GM12878 (cell line): ENCODE measurements around the gene CYP1A2. TPM values are rescaled to one million over a fixed set of nuclear protein-coding genes. Genes with fewer than 3 reads are reported as not detected.

Experiments used
- ATF7 ChIP-seq: fragments of 450-650 bp; IDR thresholded peaks from 2 replicates; pipeline ENCODE4 v1.6.1; 2016; ENCODE audit warnings: low read depth, mild to moderate bottlenecking
- BCL11A ChIP-seq: IDR thresholded peaks from 2 replicates; pipeline ENCODE4 v1.6.1; 2011; ENCODE audit warnings: low read depth, low read length
- CBFB ChIP-seq: IDR thresholded peaks from 2 replicates; pipeline ENCODE4 v1.6.1; 2016; ENCODE audit warnings: antibody characterized with exemption, low read depth
- CHD1 ChIP-seq: IDR thresholded peaks from 2 replicates; pipeline ENCODE4 v1.6.1; 2012; ENCODE audit warnings: low read depth, low read length, improper control_type of control experiment
- MTA2 ChIP-seq: fragments of 450-650 bp; IDR thresholded peaks from 2 replicates; pipeline ENCODE4 v1.6.1; 2016; ENCODE audit warnings: low read depth, mild to moderate bottlenecking, moderate library complexity
- NBN ChIP-seq: fragments of 450-650 bp; IDR thresholded peaks from 2 replicates; pipeline ENCODE4 v1.6.1; 2016
- POU2F2 ChIP-seq: IDR thresholded peaks from 3 replicates; pipeline ENCODE4 v1.6.1; 2011; ENCODE audit warnings: low read depth, mild to moderate bottlenecking, low read length, borderline replicate concordance
- SP1 ChIP-seq: IDR thresholded peaks from one replicate; pipeline ENCODE4 v1.6.1; 2011; ENCODE audit warnings: low read depth, low read length
- STAT3 ChIP-seq: IDR thresholded peaks from 2 replicates; pipeline ENCODE4 v1.6.1; 2011; ENCODE audit warnings: low read depth, low read length, improper control_type of control experiment
- SUZ12 ChIP-seq: fragments of 200-600 bp; sonication (generic); IDR thresholded peaks from one replicate; pipeline ENCODE4 v1.6.1; 2018; ENCODE audit warnings: antibody characterized with exemption, mild to moderate bottlenecking; ENCODE audit not compliant: unreplicated experiment
- TARDBP ChIP-seq: IDR thresholded peaks from 2 replicates; pipeline ENCODE4 v1.6.1; 2016; ENCODE audit warnings: borderline replicate concordance
- TBL1XR1 ChIP-seq: IDR thresholded peaks from 2 replicates; pipeline ENCODE4 v1.6.1; 2012; ENCODE audit warnings: low read depth, low read length, improper control_type of control experiment
- ZNF217 ChIP-seq: fragments of 450-650 bp; IDR thresholded peaks from 2 replicates; pipeline ENCODE4 v1.6.1; 2017; ENCODE audit warnings: antibody characterized with exemption, mild to moderate bottlenecking
- polyA plus RNA-seq, 11 experiments: library from polyadenylated mRNA; depleted of rRNA in 4 of 11; unstranded in 6 of 11; stranded (reverse) in 5 of 11; fragments of >200 nt; fragmentation: Nextera tagmentation in 4 of 11; fragmentation: Illumina TruSeq in 1 of 11; extraction: Ambion mirVana in 4 of 11; extraction: Trizol in 1 of 11; gene quantifications; 1 replicate in 1 of 11; 2 replicates in 10 of 11; pipeline versions ENCODE4 v1.2.1 to v1.2.3, GENCODE V29; 2011 to 2016; ENCODE audit warnings: inconsistent platforms in 2 of 11, missing spikeins in 2 of 11, low read depth in 1 of 11
- total RNA-seq, 4 experiments: library from RNA; depleted of rRNA in 3 of 4; stranded (reverse); fragments of >200 nt in 3 of 4; fragmentation: Illumina TruSeq in 1 of 4; extraction: Trizol in 1 of 4; gene quantifications; 2 replicates each; pipeline versions ENCODE4 v1.2.1 to v1.2.3, GENCODE V29; 2013 to 2021
- TF ChIP-seq, protein P1 (sequence below): fragments of 150-350 bp; IDR thresholded peaks from 2 replicates; pipeline ENCODE4 v1.6.1; 2014; ENCODE audit warnings: mild to moderate bottlenecking, low read depth, low read length
- TF ChIP-seq, protein P2 (sequence below): IDR thresholded peaks from 2 replicates; pipeline ENCODE4 v1.6.1; 2012; ENCODE audit warnings: improper control_type of control experiment, low read depth, low read length; ENCODE audit not compliant: insufficient replicate concordance
- TF ChIP-seq, protein P3 (sequence below): fragments of 450-650 bp; IDR thresholded peaks from 2 replicates; pipeline ENCODE4 v1.6.1; 2017; ENCODE audit warnings: low read depth, mild to moderate bottlenecking, moderate library complexity
- TF ChIP-seq, protein P4 (sequence below): fragments of 450-650 bp; IDR thresholded peaks from 2 replicates; pipeline ENCODE4 v1.6.1; 2017; ENCODE audit warnings: mild to moderate bottlenecking, low read depth, inconsistent platforms; ENCODE audit not compliant: poor library complexity, severe bottlenecking

Gene CYP1A2
- total and polyA plus RNA-seq, 10 of the 15 experiments (the other 5 are each of a cell fraction or from before 2014, with no cell fraction given): 0.03 to 0.09 (median 0.05) TPM; not detected in 7

DNA sequence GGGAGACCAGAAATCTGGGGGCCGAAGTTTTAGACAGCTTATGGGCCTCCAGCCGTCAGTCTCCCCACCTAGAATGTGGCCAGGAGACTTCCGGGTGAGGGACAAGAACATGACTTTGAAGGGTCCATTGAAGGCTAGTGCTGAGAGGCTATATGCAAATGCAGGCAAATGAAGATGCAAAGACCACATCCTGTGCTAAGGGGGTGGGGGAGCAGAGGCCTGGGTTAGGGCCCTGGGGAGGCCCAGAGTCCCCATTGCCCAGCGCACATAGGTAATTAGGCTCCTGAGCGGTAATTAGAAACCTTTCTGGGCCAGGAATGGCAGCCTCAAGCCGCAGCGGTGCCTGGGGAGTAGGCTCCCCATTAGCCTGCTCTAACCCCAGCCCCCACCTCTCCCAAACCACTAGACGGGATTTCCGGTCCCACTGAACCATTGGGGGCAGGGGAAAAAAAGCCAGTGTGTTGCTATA lies 40.1 kb downstream of the CYP1A2 start (continued):
- TF ChIP-seq CBFB (peak; percentile 74), TBL1XR1 (peak; percentile 93), NBN (peak; percentile 79; the same call in 1 of the 2 replicates), BCL11A (peak; percentile 98), STAT3 (peak; percentile 71; the same call in 1 of the 2 replicates), ATF7 (peak; percentile 71; the same call in 1 of the 2 replicates), POU2F2 (peak; percentile 100), ZNF217 (peak; percentile 58), SP1 (peak; percentile 80), SUZ12 (no peak), TARDBP (peak; percentile 17; the same call in 1 of the 2 replicates), CHD1 (no peak), MTA2 (peak; percentile 99)
- TF ChIP-seq, protein P1, sequence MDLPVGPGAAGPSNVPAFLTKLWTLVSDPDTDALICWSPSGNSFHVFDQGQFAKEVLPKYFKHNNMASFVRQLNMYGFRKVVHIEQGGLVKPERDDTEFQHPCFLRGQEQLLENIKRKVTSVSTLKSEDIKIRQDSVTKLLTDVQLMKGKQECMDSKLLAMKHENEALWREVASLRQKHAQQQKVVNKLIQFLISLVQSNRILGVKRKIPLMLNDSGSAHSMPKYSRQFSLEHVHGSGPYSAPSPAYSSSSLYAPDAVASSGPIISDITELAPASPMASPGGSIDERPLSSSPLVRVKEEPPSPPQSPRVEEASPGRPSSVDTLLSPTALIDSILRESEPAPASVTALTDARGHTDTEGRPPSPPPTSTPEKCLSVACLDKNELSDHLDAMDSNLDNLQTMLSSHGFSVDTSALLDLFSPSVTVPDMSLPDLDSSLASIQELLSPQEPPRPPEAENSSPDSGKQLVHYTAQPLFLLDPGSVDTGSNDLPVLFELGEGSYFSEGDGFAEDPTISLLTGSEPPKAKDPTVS: 0 out of 2 replicates have a peak, but pooled peaks have one; percentile 11
- TF ChIP-seq, protein P2, sequence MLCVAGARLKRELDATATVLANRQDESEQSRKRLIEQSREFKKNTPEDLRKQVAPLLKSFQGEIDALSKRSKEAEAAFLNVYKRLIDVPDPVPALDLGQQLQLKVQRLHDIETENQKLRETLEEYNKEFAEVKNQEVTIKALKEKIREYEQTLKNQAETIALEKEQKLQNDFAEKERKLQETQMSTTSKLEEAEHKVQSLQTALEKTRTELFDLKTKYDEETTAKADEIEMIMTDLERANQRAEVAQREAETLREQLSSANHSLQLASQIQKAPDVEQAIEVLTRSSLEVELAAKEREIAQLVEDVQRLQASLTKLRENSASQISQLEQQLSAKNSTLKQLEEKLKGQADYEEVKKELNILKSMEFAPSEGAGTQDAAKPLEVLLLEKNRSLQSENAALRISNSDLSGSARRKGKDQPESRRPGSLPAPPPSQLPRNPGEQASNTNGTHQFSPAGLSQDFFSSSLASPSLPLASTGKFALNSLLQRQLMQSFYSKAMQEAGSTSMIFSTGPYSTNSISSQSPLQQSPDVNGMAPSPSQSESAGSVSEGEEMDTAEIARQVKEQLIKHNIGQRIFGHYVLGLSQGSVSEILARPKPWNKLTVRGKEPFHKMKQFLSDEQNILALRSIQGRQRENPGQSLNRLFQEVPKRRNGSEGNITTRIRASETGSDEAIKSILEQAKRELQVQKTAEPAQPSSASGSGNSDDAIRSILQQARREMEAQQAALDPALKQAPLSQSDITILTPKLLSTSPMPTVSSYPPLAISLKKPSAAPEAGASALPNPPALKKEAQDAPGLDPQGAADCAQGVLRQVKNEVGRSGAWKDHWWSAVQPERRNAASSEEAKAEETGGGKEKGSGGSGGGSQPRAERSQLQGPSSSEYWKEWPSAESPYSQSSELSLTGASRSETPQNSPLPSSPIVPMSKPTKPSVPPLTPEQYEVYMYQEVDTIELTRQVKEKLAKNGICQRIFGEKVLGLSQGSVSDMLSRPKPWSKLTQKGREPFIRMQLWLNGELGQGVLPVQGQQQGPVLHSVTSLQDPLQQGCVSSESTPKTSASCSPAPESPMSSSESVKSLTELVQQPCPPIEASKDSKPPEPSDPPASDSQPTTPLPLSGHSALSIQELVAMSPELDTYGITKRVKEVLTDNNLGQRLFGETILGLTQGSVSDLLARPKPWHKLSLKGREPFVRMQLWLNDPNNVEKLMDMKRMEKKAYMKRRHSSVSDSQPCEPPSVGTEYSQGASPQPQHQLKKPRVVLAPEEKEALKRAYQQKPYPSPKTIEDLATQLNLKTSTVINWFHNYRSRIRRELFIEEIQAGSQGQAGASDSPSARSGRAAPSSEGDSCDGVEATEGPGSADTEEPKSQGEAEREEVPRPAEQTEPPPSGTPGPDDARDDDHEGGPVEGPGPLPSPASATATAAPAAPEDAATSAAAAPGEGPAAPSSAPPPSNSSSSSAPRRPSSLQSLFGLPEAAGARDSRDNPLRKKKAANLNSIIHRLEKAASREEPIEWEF: peak; percentile 36
- TF ChIP-seq, protein P3, sequence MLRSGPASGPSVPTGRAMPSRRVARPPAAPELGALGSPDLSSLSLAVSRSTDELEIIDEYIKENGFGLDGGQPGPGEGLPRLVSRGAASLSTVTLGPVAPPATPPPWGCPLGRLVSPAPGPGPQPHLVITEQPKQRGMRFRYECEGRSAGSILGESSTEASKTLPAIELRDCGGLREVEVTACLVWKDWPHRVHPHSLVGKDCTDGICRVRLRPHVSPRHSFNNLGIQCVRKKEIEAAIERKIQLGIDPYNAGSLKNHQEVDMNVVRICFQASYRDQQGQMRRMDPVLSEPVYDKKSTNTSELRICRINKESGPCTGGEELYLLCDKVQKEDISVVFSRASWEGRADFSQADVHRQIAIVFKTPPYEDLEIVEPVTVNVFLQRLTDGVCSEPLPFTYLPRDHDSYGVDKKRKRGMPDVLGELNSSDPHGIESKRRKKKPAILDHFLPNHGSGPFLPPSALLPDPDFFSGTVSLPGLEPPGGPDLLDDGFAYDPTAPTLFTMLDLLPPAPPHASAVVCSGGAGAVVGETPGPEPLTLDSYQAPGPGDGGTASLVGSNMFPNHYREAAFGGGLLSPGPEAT: peak; percentile 70; the same call in 1 of the 2 replicates
- TF ChIP-seq, protein P4, sequence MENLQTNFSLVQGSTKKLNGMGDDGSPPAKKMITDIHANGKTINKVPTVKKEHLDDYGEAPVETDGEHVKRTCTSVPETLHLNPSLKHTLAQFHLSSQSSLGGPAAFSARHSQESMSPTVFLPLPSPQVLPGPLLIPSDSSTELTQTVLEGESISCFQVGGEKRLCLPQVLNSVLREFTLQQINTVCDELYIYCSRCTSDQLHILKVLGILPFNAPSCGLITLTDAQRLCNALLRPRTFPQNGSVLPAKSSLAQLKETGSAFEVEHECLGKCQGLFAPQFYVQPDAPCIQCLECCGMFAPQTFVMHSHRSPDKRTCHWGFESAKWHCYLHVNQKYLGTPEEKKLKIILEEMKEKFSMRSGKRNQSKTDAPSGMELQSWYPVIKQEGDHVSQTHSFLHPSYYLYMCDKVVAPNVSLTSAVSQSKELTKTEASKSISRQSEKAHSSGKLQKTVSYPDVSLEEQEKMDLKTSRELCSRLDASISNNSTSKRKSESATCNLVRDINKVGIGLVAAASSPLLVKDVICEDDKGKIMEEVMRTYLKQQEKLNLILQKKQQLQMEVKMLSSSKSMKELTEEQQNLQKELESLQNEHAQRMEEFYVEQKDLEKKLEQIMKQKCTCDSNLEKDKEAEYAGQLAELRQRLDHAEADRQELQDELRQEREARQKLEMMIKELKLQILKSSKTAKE: peak; percentile 88
